Stimulated activated CD8-positive, alpha-beta memory T cell treated with anti-CD3 and anti-CD28 coated beads, Interleukin-2, amount 100 ng/mL, for 48 hours (primary cell): Measurements from ENCODE around the gene KANTR.
"Not testable (repeated sequence)": the region's sequence is repeated elsewhere in the genome, so short reads cannot be mapped to it uniquely, and the experiment has no call there.

Source experiments
- DNase-seq, 2 donors: peaks; one replicate each; pipeline ENCODE4 v3.0.0-alpha.2; 2020; ENCODE audit warnings: low read depth in 2 of 2

KANTR gene

GRCh38 chrX:53128097-53128749 lies 34.3 kb downstream of the KANTR start:
- DNase-seq = no peak

GRCh38 chrX:53133400-53133799 lies 39.5 kb downstream of the KANTR start:
- DNase-seq = no peak

GRCh38 chrX:53135581-53135980 lies 41.6 kb downstream of the KANTR start:
- no peak for DNase-seq

GRCh38 chrX:53153581-53153980 lies 59.6 kb downstream of the KANTR start:
- DNase-seq = no peak

DNA sequence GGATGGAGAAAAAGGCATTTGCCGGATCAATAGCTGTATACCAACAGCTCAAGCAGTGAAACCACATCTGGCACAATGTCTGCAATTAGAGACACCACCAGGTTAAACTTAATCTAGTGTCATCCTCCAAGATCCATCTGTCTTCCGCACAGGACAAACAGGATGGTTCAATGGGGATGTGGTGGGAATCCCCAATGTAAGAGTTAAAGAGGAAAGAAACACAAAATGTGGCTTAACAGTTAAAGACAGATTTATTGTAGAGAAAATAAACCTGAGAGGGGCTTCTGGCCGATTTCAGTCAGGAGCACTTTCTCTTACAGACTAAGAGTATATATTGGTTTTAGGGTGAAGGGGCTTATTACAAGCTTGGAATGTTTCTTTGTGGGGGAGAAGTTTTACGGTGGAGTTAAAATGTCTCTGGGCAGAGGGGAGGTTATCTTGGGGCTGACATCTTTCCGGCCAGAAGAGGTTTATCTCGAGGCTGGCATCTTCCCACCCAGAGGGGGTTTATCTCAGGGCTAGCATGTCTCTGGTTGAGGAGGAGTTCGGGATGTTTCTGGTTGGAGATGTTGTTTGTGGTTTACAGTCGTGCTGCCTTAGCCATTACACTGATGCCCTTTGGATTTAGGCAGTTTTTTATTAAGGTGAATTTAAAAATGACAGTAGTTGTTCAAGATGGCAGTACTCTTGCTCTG lies 61.7 kb downstream of the KANTR start:
- DNase-seq = no peak

- no peak for DNase-seq
These were observed 62.3 kb downstream of the KANTR start for GRCh38 chrX:53156207-53156596.

GRCh38 chrX:53159184-53159583 lies 65.2 kb downstream of the KANTR start:
- DNase-seq = no peak

DNA sequence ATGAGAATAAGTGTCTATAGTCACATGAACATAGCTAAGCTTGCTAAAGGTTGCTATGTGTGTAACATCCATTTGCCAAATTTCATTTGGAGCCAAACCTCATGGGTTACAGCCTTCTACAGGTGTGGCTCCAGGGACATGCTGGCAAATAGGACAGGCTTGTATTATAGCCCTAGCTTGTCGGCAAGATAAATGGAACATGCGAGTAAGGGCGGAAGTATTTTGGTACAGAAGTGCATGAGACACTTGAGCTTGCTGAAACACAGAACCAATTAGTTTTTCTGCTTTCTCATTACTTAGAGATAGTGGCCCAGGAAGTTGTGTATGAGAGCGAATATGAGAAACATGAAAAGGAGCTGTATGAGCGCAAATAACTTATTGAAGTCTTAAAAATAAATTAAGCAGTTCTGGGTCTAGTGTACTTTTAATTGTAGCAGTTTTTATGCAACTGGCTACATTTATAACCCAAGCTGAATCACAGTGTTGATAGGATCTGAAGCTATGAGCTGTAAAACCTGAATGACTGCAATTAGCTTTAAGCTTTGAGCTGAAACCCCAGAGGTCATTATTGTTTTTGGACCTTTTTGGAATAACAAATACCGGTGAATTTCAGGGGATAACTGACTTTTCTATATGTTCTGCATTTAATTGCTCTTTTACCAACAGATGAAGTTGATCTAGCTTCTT lies 66.5 kb downstream of the KANTR start:
- DNase-seq = no peak

- no peak for DNase-seq
These were observed 69.5 kb downstream of the KANTR start for GRCh38 chrX:53163436-53163835.

GRCh38 chrX:53164566-53164965 lies 70.6 kb downstream of the KANTR start:
- DNase-seq = not testable (repeated sequence)

GRCh38 chrX:53166103-53166502 lies 72.2 kb downstream of the KANTR start:
- no peak for DNase-seq

- DNase-seq = no peak
These were observed 77.4 kb downstream of the KANTR start for GRCh38 chrX:53171356-53171755.
